Measurements from ENCODE around the gene AGAP5.
"Not testable (repeated sequence)": the region's sequence is repeated elsewhere in the genome, so short reads cannot be mapped to it uniquely, and the experiment has no call there.

AGAP5 gene

GRCh38 chr10:73697675-73698159, at the start of gene AGAP5:
AGAP5 (minus strand) TSS chr10:73698109; CDS start chr10:73697755, 354 bp downstream.
- in situ Hi-C loops (cut with MboI; ENCODE audit: low sequenced_read_pairs): not testable (repeated sequence)

- in situ Hi-C loops (cut with MboI; ENCODE audit: low sequenced_read_pairs): no loop called here
Measured at GRCh38 chr10:73746721-73747120, 48.8 kb upstream of the AGAP5 start.

- in situ Hi-C loops (cut with MboI; ENCODE audit: low sequenced_read_pairs): no loop called here
Measured at GRCh38 chr10:73744664-73744975, 46.7 kb upstream of the AGAP5 start.

- in situ Hi-C loops (cut with MboI; ENCODE audit: low sequenced_read_pairs): no loop called here
Measured at GRCh38 chr10:73743905-73744663, 46.2 kb upstream of the AGAP5 start, which contains the start of gene SEC24C. SEC24C (plus strand) TSS chr10:73744372; CDS start chr10:73746833, 2,461 bp downstream.

- in situ Hi-C loops (cut with MboI; ENCODE audit: low sequenced_read_pairs): no loop called here
Measured at GRCh38 chr10:73743327-73743904, 45.5 kb upstream of the AGAP5 start.

GRCh38 chr10:73742454-73742734, 44.5 kb upstream of the AGAP5 start:
- in situ Hi-C loops (cut with MboI; ENCODE audit: low sequenced_read_pairs): no loop called here

GRCh38 chr10:73740501-73741254, 42.8 kb upstream of the AGAP5 start:
- in situ Hi-C loops (cut with MboI; ENCODE audit: low sequenced_read_pairs): not testable (repeated sequence)

GRCh38 chr10:73734796-73735305, 36.9 kb upstream of the AGAP5 start:
- in situ Hi-C loops (cut with MboI; ENCODE audit: low sequenced_read_pairs): no loop called here

- in situ Hi-C loops (cut with MboI; ENCODE audit: low sequenced_read_pairs): no loop called here
Measured at GRCh38 chr10:73734028-73734720, 36.3 kb upstream of the AGAP5 start.

GRCh38 chr10:73732931-73733623, 35.2 kb upstream of the AGAP5 start:
- in situ Hi-C loops (cut with MboI; ENCODE audit: low sequenced_read_pairs): no loop called here

- in situ Hi-C loops (cut with MboI; ENCODE audit: low sequenced_read_pairs): no loop called here
Measured at GRCh38 chr10:73732426-73732825, 34.5 kb upstream of the AGAP5 start.

GRCh38 chr10:73731588-73732375, 33.9 kb upstream of the AGAP5 start:
- in situ Hi-C loops (cut with MboI; ENCODE audit: low sequenced_read_pairs): no loop called here

- in situ Hi-C loops (cut with MboI; ENCODE audit: low sequenced_read_pairs): no loop called here
Measured at GRCh38 chr10:73730153-73730906, 32.4 kb upstream of the AGAP5 start.

- in situ Hi-C loops (cut with MboI; ENCODE audit: low sequenced_read_pairs): not testable (repeated sequence)
Measured at GRCh38 chr10:73729781-73730152, 31.9 kb upstream of the AGAP5 start.

GRCh38 chr10:73723516-73723915, 25.6 kb upstream of the AGAP5 start:
- in situ Hi-C loops (cut with MboI; ENCODE audit: low sequenced_read_pairs): loop anchor here (25.0 kb wide), 1 partner anchor 89 kb away; the partner anchor contains the start of gene NDST2

- in situ Hi-C loops (cut with MboI; ENCODE audit: low sequenced_read_pairs): loop anchor here (25.0 kb wide), 1 partner anchor 92 kb away; the partner anchor contains the start of gene NDST2
Measured at GRCh38 chr10:73720561-73720960, 22.7 kb upstream of the AGAP5 start.

GRCh38 chr10:73717556-73717955, 19.6 kb upstream of the AGAP5 start:
- in situ Hi-C loops (cut with MboI; ENCODE audit: low sequenced_read_pairs): loop anchor here (25.0 kb wide), 1 partner anchor 95 kb away; the partner anchor contains the start of gene NDST2

GRCh38 chr10:73716251-73716650, 18.3 kb upstream of the AGAP5 start:
- in situ Hi-C loops (cut with MboI; ENCODE audit: low sequenced_read_pairs): loop anchor here (25.0 kb wide), 1 partner anchor 96 kb away; the partner anchor contains the start of gene NDST2

Measured in HL-60/S4 (cell line).